B cell (primary cell): Measurements from ENCODE around the gene NMT2. TPM values are rescaled to one million over a fixed set of nuclear protein-coding genes. Genes with fewer than 3 reads are reported as not detected.

Experiments used
- ATAC-seq: fragments of 200-7000 bp; cut with Tn5 transposase; one replicate; pipeline ENCODE4 v1.10.0; 2021; ENCODE audit warnings: low read depth, mild to moderate bottlenecking, moderate number of reproducible peaks, moderate library complexity
- CTCF ChIA-PET: fragments of 350-600 bp; sonication (Branson Sonifier 250); formaldehyde crosslinking; loops from one replicate; lab custom pipeline; 2021; ENCODE audit warnings: antibody characterized with exemption, inconsistent platforms; lab: Charles Lee
- POLR2A ChIA-PET: fragments of 350-600 bp; sonication (Branson Sonifier 250); formaldehyde crosslinking; loops from one replicate; lab custom pipeline; 2021; ENCODE audit warnings: antibody characterized with exemption; lab: Charles Lee
- DNase-seq: peaks from one replicate; pipeline ENCODE4 v3.0.0; 2013
- H2AFZ ChIP-seq: 2 replicates; pipeline ENCODE4 v1.6.1; 2012; ENCODE audit warnings: mild to moderate bottlenecking, low read depth, low read length; ENCODE audit not compliant: insufficient read depth, poor library complexity, severe bottlenecking
- H3K27ac ChIP-seq, 2 donors: 1 replicate in 1 of 2; 2 replicates in 1 of 2; pipeline ENCODE4 v1.5.1; 2012 to 2013; ENCODE audit warnings: low read length in 2 of 2, mild to moderate bottlenecking in 2 of 2, moderate library complexity in 1 of 2
- H3K27me3 ChIP-seq, 4 experiments: fragments of 200-600 bp in 1 of 4; sonication (generic) in 1 of 4; replicated peaks in 1 of 4; 1 replicate in 2 of 4; 2 replicates in 2 of 4; pipeline versions ENCODE4 v1.6.1 to v1.7.0; 2013 to 2016; ENCODE audit warnings: low read length in 3 of 4, mild to moderate bottlenecking in 2 of 4, mixed read lengths in 1 of 4, moderate library complexity in 1 of 4; ENCODE audit not compliant: insufficient read depth in 4 of 4, control insufficient read depth in 3 of 4; ENCODE audit errors: control extremely low read depth in 1 of 4
- H3K36me3 ChIP-seq, 2 experiments: replicated peaks in 1 of 2; 1 replicate in 1 of 2; 2 replicates in 1 of 2; pipeline versions ENCODE4 v1.6.1 to v1.7.1; 2013; ENCODE audit warnings: low read length in 1 of 2; ENCODE audit not compliant: insufficient read depth in 2 of 2, control insufficient read depth in 1 of 2; ENCODE audit errors: control extremely low read depth in 1 of 2, extremely low read depth in 1 of 2
- H3K4me1 ChIP-seq, 2 donors: fragments of 200-600 bp in 1 of 2; sonication (generic) in 1 of 2; 1 replicate in 1 of 2; 2 replicates in 1 of 2; pipeline versions ENCODE4 v1.5.1 to v1.6.1; 2013 to 2017; ENCODE audit warnings: low read length in 2 of 2; ENCODE audit not compliant: control insufficient read depth in 2 of 2, insufficient read depth in 2 of 2
- H3K4me2 ChIP-seq: replicated peaks from 2 replicates; pipeline ENCODE3; 2012; ENCODE audit warnings: mild to moderate bottlenecking, low read depth, low read length; ENCODE audit not compliant: poor library complexity, severe bottlenecking
- H3K4me3 ChIP-seq, 5 experiments: fragments of 200-600 bp in 1 of 5; sonication (generic) in 1 of 5; 1 replicate in 3 of 5; 2 replicates in 2 of 5; pipeline versions ENCODE4 v1.5.1 to v1.7.0; 2011 to 2016; ENCODE audit warnings: low read length in 4 of 5, mild to moderate bottlenecking in 4 of 5, low read depth in 2 of 5, control low read depth in 1 of 5, moderate library complexity in 1 of 5; ENCODE audit not compliant: insufficient read depth in 1 of 5; ENCODE audit errors: control extremely low read depth in 1 of 5, extremely low read depth in 1 of 5
- H3K79me2 ChIP-seq: fragments of 200-600 bp; sonication (generic); one replicate; pipeline ENCODE4 v1.6.0; 2016; ENCODE audit warnings: low read length; ENCODE audit not compliant: control insufficient read depth, insufficient read depth
- H3K9ac ChIP-seq: fragments of 200-600 bp; sonication (generic); 2 replicates; pipeline ENCODE4 v1.6.1; 2017; ENCODE audit warnings: mild to moderate bottlenecking, low read length, moderate library complexity
- H3K9me3 ChIP-seq, 3 donors: one replicate each; pipeline versions ENCODE4 v1.6.1 to v1.7.1; 2013; ENCODE audit warnings: low read length in 2 of 3; ENCODE audit not compliant: control insufficient read depth in 2 of 3, insufficient read depth in 1 of 3; ENCODE audit errors: control extremely low read depth in 1 of 3
- H4K20me1 ChIP-seq: 2 replicates; pipeline ENCODE4 v1.6.0; 2012; ENCODE audit warnings: mild to moderate bottlenecking, low read length; ENCODE audit not compliant: insufficient read depth, control insufficient read depth, poor library complexity, severe bottlenecking
- H3K27ac Mint-ChIP-seq: one replicate; pipeline ENCODE4 v1.8.0; 2021; ENCODE audit warnings: mixed read lengths
- H3K27me3 Mint-ChIP-seq: one replicate; pipeline ENCODE4 v1.8.0; 2021; ENCODE audit warnings: mixed read lengths
- H3K4me1 Mint-ChIP-seq: one replicate; pipeline ENCODE4 v1.8.0; 2021; ENCODE audit warnings: mixed read lengths
- H3K4me3 Mint-ChIP-seq: one replicate; pipeline ENCODE4 v1.8.0; 2021; ENCODE audit warnings: mixed read lengths
- H3K9me3 Mint-ChIP-seq: one replicate; pipeline ENCODE4 v1.8.0; 2022; ENCODE audit warnings: mixed read lengths; ENCODE audit not compliant: insufficient read depth
- CTCF ChIP-seq: fragments of 200-600 bp; IDR thresholded peaks from one replicate; pipeline ENCODE4 v1.8.0; 2022; ENCODE audit warnings: antibody characterized with exemption, mild to moderate bottlenecking
- EZH2 ChIP-seq: IDR thresholded peaks from 2 replicates; pipeline ENCODE4 v1.6.1; 2012; ENCODE audit warnings: borderline replicate concordance, low read depth, mild to moderate bottlenecking, moderate library complexity, low read length; ENCODE audit not compliant: insufficient read depth, poor library complexity, severe bottlenecking
- WGBS: methylation state at CpG from one replicate; pipeline ENCODE4 v1.1.5; 2013; ENCODE audit warnings: missing lambda C conversion rate; ENCODE audit not compliant: insufficient coverage; 5-methylcytosine and 5-hydroxymethylcytosine counted together
- intact Hi-C: fragments of 100-400 bp; cut with micrococcal nuclease; formaldehyde crosslinking; loops from one replicate; pipeline ENCODE4 v1.10.0; 2022
- polyA plus RNA-seq: library from polyadenylated mRNA; depleted of rRNA; stranded (reverse); fragments of >200 nt; gene quantifications from 2 replicates; pipeline ENCODE4 v1.2.3, GENCODE V29; 2012
- total RNA-seq, 2 donors: library from RNA; stranded (reverse); fragments of 120-200 nt in 1 of 2; gene quantifications; 1 replicate in 1 of 2; 2 replicates in 1 of 2; pipeline versions ENCODE4 v1.2.3 to v1.2.4, GENCODE V29; 2013 to 2022

The NMT2 gene
- total and polyA plus RNA-seq, 2 donors (not counting 1 experiment from before 2014, with no cell fraction given) = 2.8 to 73.3 TPM

GRCh38 chr10:15069230-15069629 is 99.3 kb downstream of the NMT2 start:
- H2AFZ ChIP-seq = no peak overlapping the region
- no peaks in the 10 kb centered on the region for H3K4me1 Mint-ChIP-seq
- H3K79me2 ChIP-seq = no peaks in the 10 kb centered on the region
- 80% methylated on average over 3 of the region's 4 CpGs for WGBS
- CTCF ChIA-PET = no interaction called here
- POLR2A ChIA-PET = no interaction called here
- H4K20me1 ChIP-seq = no peaks in the 10 kb centered on the region
- no peak for ATAC-seq
- peaks cover 0 to 6% (median 2%) of the 10 kb centered on the region in 4 experiments for H3K27me3 ChIP-seq
- no peak overlapping the region for H3K9ac ChIP-seq
- no peak for TF ChIP-seq EZH2
- TF ChIP-seq CTCF = no peak
- H3K9me3 Mint-ChIP-seq = no peaks in the 10 kb centered on the region
- H3K4me2 ChIP-seq = no peak overlapping the region
- H3K27me3 Mint-ChIP-seq = peaks cover 24% of the 10 kb centered on the region
- no peak overlapping the region for H3K27ac ChIP-seq
- H3K36me3 ChIP-seq = no peaks in the 10 kb centered on the region
- no peaks in the 10 kb centered on the region for H3K4me1 ChIP-seq
- H3K9me3 ChIP-seq = peaks cover 0 to 6% (median 3%) of the 10 kb centered on the region in 3 donors
- intact Hi-C loops = no loop called here
- DNase-seq = no peak
- H3K4me3 ChIP-seq = no peak overlapping the region
- H3K27ac Mint-ChIP-seq = no peak overlapping the region
- H3K4me3 Mint-ChIP-seq = no peak overlapping the region

GRCh38 chr10:15068802-15069201 is 99.7 kb downstream of the NMT2 start:
- TF ChIP-seq CTCF = no peak
- no peak for TF ChIP-seq EZH2
- Mint-ChIP-seq H3K27ac (no peak overlapping the region), H3K27me3 (peaks cover 28% of the 10 kb centered on the region), H3K4me1 (no peaks in the 10 kb centered on the region), H3K9me3 (no peaks in the 10 kb centered on the region), H3K4me3 (no peak overlapping the region)
- H3K4me2 ChIP-seq = no peak overlapping the region
- WGBS = 100% methylated on average over 2 of the region's 3 CpGs
- no peaks in the 10 kb centered on the region for H4K20me1 ChIP-seq
- no peaks in the 10 kb centered on the region for H3K36me3 ChIP-seq
- DNase-seq = no peak
- no peak overlapping the region for H2AFZ ChIP-seq
- H3K9ac ChIP-seq = no peak overlapping the region
- intact Hi-C loops = no loop called here
- no peak overlapping the region for H3K4me3 ChIP-seq
- CTCF ChIA-PET = no interaction called here
- no peak overlapping the region for H3K27ac ChIP-seq
- no peaks in the 10 kb centered on the region for H3K79me2 ChIP-seq
- peaks cover 0 to 6% (median 3%) of the 10 kb centered on the region in 3 donors for H3K9me3 ChIP-seq
- POLR2A ChIA-PET = no interaction called here
- no peak for ATAC-seq
- no peaks in the 10 kb centered on the region for H3K4me1 ChIP-seq
- H3K27me3 ChIP-seq = peaks cover 0 to 6% (median 2%) of the 10 kb centered on the region in 4 experiments
